Thyroid gland (tissue), 4 donors: ENCODE data around the gene SQSTM1.
"Not testable (repeated sequence)": the region's sequence is repeated elsewhere in the genome, so short reads cannot be mapped to it uniquely, and the experiment has no call there.

Source experiments
- POLR2A ChIP-seq, 2 donors: fragments of 450-650 bp; IDR thresholded peaks; one replicate each; pipeline ENCODE4 v1.6.1; 2017; ENCODE audit warnings: antibody characterized with exemption in 2 of 2, mild to moderate bottlenecking in 2 of 2, moderate library complexity in 1 of 2
- TF ChIP-seq, protein P1 (sequence below), 6 experiments: fragments of 200-600 bp in 3 of 6; fragments of 450-650 bp in 3 of 6; sonication (generic) in 3 of 6; IDR thresholded peaks; one replicate each; pipeline ENCODE4 v1.5.1; 2016 to 2019; ENCODE audit warnings: antibody characterized with exemption in 6 of 6, mild to moderate bottlenecking in 2 of 6, inconsistent platforms in 1 of 6, moderate library complexity in 1 of 6

GRCh38 chr5:179871533-179871932, 50.8 kb downstream of the SQSTM1 start:
- TF ChIP-seq, protein P1, sequence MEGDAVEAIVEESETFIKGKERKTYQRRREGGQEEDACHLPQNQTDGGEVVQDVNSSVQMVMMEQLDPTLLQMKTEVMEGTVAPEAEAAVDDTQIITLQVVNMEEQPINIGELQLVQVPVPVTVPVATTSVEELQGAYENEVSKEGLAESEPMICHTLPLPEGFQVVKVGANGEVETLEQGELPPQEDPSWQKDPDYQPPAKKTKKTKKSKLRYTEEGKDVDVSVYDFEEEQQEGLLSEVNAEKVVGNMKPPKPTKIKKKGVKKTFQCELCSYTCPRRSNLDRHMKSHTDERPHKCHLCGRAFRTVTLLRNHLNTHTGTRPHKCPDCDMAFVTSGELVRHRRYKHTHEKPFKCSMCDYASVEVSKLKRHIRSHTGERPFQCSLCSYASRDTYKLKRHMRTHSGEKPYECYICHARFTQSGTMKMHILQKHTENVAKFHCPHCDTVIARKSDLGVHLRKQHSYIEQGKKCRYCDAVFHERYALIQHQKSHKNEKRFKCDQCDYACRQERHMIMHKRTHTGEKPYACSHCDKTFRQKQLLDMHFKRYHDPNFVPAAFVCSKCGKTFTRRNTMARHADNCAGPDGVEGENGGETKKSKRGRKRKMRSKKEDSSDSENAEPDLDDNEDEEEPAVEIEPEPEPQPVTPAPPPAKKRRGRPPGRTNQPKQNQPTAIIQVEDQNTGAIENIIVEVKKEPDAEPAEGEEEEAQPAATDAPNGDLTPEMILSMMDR (IDR thresholded peaks at IDR 0.05) = not testable (repeated sequence)
- TF ChIP-seq POLR2A (IDR thresholded peaks at IDR 0.05) = not testable (repeated sequence)
